ENCODE results near the gene TMOD1.

DNA sequence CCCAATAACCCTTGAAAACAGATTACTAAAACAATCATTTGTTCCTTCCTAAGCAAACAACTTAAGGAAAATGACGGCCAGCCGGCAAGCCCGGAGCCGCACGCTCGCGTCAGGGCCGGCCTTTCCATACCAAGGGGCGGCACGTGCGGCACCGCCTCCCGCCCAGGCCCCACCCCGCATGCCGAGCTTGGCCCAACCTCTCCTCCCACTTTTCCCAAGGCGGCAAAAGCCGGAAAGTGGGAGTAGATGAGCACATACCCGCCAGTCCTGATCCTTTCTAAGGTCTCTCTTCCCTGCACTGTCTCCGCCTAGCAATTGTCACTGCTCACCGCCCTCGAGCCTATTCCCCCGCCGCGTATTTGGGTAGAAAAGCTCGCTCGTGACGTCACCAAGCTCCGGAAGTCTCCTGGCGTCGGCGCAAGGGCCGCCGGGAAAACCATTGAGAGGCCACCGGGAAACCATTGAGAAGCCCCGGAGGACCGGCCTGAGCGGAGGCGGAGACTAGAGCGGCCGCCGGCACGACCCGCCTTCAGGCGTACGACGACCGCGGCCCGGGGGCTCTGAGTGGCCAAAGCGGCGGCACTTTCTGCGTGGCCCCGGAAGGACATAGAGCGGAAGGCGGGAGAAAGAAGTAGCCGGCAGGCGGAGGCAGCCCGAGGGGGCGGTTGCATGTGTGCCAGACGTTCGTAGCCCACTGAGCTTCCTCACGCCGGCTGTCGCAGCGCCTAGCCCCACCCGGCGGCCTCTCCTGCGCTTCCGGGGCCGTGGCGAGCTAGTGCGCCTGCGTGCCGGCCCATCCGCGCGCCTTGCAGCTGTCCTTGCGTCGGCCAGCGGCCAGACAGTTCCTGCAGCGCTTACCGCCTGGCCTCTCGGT is 131.8 kb downstream of the TMOD1 start, which contains the start of the genes NCBP1 and TSTD2:
- TF ChIP-seq, protein P1, sequence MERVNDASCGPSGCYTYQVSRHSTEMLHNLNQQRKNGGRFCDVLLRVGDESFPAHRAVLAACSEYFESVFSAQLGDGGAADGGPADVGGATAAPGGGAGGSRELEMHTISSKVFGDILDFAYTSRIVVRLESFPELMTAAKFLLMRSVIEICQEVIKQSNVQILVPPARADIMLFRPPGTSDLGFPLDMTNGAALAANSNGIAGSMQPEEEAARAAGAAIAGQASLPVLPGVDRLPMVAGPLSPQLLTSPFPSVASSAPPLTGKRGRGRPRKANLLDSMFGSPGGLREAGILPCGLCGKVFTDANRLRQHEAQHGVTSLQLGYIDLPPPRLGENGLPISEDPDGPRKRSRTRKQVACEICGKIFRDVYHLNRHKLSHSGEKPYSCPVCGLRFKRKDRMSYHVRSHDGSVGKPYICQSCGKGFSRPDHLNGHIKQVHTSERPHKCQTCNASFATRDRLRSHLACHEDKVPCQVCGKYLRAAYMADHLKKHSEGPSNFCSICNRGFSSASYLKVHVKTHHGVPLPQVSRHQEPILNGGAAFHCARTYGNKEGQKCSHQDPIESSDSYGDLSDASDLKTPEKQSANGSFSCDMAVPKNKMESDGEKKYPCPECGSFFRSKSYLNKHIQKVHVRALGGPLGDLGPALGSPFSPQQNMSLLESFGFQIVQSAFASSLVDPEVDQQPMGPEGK (CRISPR knock-in tag; IDR thresholded peaks at IDR 0.05; ENCODE audit: borderline replicate concordance): no peak
- TF ChIP-seq, protein P2, sequence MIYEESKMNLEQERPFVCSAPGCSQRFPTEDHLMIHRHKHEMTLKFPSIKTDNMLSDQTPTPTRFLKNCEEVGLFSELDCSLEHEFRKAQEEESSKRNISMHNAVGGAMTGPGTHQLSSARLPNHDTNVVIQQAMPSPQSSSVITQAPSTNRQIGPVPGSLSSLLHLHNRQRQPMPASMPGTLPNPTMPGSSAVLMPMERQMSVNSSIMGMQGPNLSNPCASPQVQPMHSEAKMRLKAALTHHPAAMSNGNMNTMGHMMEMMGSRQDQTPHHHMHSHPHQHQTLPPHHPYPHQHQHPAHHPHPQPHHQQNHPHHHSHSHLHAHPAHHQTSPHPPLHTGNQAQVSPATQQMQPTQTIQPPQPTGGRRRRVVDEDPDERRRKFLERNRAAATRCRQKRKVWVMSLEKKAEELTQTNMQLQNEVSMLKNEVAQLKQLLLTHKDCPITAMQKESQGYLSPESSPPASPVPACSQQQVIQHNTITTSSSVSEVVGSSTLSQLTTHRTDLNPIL (CRISPR knock-in tag; IDR thresholded peaks at IDR 0.05; ENCODE audit: low read depth): no peak
- TF ChIP-seq ARNTL (CRISPR knock-in tag; IDR thresholded peaks at IDR 0.05; ENCODE audit: borderline replicate concordance, low read depth): no peak
- TF ChIP-seq SNAI2 (CRISPR knock-in tag; IDR thresholded peaks at IDR 0.05): no peak
- TF ChIP-seq ZFP30 (CRISPR knock-in tag; IDR thresholded peaks at IDR 0.05): no peak
- no peak for TF ChIP-seq GLIS3 (CRISPR knock-in tag; IDR thresholded peaks at IDR 0.05)

Data from SK-N-SH treated with all-trans-retinoic acid at 6 μM for 48 hours (cell line).